GM12878 (cell line): ENCODE results near the gene LMAN2.

Experiments used
- EGR1 ChIP-seq, 2 experiments: IDR thresholded peaks; 1 replicate in 1 of 2; 2 replicates in 1 of 2; pipeline ENCODE4 v1.6.1; 2011 to 2012; ENCODE audit warnings: low read depth in 2 of 2, low read length in 2 of 2, borderline replicate concordance in 1 of 2, mild to moderate bottlenecking in 1 of 2, moderate library complexity in 1 of 2
- LARP7 ChIP-seq: fragments of 450-650 bp; IDR thresholded peaks from 2 replicates; pipeline ENCODE4 v1.6.1; 2017; ENCODE audit warnings: mild to moderate bottlenecking
- PBX3 ChIP-seq: IDR thresholded peaks from 2 replicates; pipeline ENCODE4 v1.6.1; 2011; ENCODE audit warnings: mild to moderate bottlenecking, low read depth, low read length, moderate library complexity; ENCODE audit not compliant: insufficient replicate concordance
- POLR2AphosphoS5 ChIP-seq: IDR thresholded peaks from 2 replicates; pipeline ENCODE4 v1.6.1; 2011; ENCODE audit warnings: mild to moderate bottlenecking, low read length, inconsistent platforms
- ZNF274 ChIP-seq: IDR thresholded peaks from one replicate; pipeline ENCODE4 v1.8.0; 2011; ENCODE audit not compliant: insufficient read length, insufficient read depth

GRCh38 chr5:177311723-177312648 is 39.5 kb downstream of the LMAN2 start, which contains the start of gene MXD3:
- peak; percentile 19; the same call in 1 of the 2 replicates for TF ChIP-seq POLR2AphosphoS5
- no peak for TF ChIP-seq LARP7
- TF ChIP-seq ZNF274: no peak
- TF ChIP-seq PBX3: no peak
- TF ChIP-seq EGR1 (IDR thresholded peaks at IDR 0.05; ENCODE audit: borderline replicate concordance in 1 of 2, low read depth in 2 of 2, low read length in 2 of 2): peak in 1 of 2 experiments; percentile 76; a peak in 2 of 3 replicates
